NB4 (cell line): ENCODE measurements around the gene PPP2R2D.

Experiments
- DNase-seq: peaks from one replicate; pipeline ENCODE4 v3.0.0; 2010; ENCODE audit warnings: low read depth
- H3K4me3 ChIP-seq: one replicate; pipeline ENCODE4 v1.5.1; 2011; ENCODE audit warnings: mild to moderate bottlenecking, low read depth, low read length, moderate library complexity
- MYC ChIP-seq: IDR thresholded peaks from 2 replicates; pipeline ENCODE4 v1.6.1; 2011; ENCODE audit warnings: low read depth, low read length
- POLR2A ChIP-seq: IDR thresholded peaks from 2 replicates; pipeline ENCODE4 v1.6.1; 2011; ENCODE audit warnings: mild to moderate bottlenecking; ENCODE audit not compliant: insufficient read length; ENCODE audit errors: extremely low read depth
- TF ChIP-seq, protein P1 (sequence below): IDR thresholded peaks from one replicate; pipeline ENCODE4 v1.5.1; 2012; ENCODE audit warnings: low read depth, low read length
- TF ChIP-seq, protein P2 (sequence below): IDR thresholded peaks from 2 replicates; pipeline ENCODE4 v1.6.1; 2011; ENCODE audit warnings: low read depth, low read length

The PPP2R2D gene

GRCh38 chr10:131925716-131926115 is 24.9 kb downstream of the PPP2R2D start:
- TF ChIP-seq, protein P1, sequence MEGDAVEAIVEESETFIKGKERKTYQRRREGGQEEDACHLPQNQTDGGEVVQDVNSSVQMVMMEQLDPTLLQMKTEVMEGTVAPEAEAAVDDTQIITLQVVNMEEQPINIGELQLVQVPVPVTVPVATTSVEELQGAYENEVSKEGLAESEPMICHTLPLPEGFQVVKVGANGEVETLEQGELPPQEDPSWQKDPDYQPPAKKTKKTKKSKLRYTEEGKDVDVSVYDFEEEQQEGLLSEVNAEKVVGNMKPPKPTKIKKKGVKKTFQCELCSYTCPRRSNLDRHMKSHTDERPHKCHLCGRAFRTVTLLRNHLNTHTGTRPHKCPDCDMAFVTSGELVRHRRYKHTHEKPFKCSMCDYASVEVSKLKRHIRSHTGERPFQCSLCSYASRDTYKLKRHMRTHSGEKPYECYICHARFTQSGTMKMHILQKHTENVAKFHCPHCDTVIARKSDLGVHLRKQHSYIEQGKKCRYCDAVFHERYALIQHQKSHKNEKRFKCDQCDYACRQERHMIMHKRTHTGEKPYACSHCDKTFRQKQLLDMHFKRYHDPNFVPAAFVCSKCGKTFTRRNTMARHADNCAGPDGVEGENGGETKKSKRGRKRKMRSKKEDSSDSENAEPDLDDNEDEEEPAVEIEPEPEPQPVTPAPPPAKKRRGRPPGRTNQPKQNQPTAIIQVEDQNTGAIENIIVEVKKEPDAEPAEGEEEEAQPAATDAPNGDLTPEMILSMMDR = no peak
- TF ChIP-seq POLR2A (no peak), MYC (no peak)
- TF ChIP-seq, protein P2, sequence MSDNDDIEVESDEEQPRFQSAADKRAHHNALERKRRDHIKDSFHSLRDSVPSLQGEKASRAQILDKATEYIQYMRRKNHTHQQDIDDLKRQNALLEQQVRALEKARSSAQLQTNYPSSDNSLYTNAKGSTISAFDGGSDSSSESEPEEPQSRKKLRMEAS = no peak
- DNase-seq = no peak
- H3K4me3 ChIP-seq = no peak overlapping the region

DNA sequence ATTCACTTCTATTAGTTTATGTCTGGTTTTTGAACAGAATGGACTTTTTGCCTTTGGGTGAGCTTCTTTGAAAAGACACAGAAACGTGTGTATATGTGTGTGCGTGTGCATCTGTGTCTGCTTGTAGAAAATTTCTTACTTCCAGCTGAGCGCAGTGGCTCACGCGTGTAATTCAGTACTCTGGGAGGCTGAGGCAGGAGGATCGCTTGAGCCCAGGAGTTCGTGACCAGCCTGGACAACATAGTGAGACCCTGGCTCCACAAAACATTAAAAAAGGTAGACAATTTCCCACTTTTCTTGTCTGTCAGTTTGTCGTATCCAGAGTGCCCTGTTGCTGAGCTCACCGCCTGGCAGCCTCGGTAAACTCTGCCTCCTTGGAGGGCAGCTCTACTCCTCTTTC is 25.4 kb downstream of the PPP2R2D start:
- DNase-seq = no peak
- no peak for TF ChIP-seq POLR2A
- TF ChIP-seq, protein P2 = no peak
- TF ChIP-seq, protein P1 = no peak
- no peak for TF ChIP-seq MYC
- H3K4me3 ChIP-seq = no peak overlapping the region

- peak; percentile 44 for DNase-seq
- H3K4me3 ChIP-seq = no peak overlapping the region
- TF ChIP-seq, protein P1 = no peak
- no peak for TF ChIP-seq POLR2A
- TF ChIP-seq MYC = no peak
- TF ChIP-seq, protein P2 = no peak
Measured at GRCh38 chr10:131926743-131927595, 26.2 kb downstream of the PPP2R2D start.

GRCh38 chr10:131928248-131929095 is 27.7 kb downstream of the PPP2R2D start:
- TF ChIP-seq MYC (no peak), POLR2A (no peak)
- TF ChIP-seq, protein P2 = no peak
- TF ChIP-seq, protein P1 = no peak
- DNase-seq = peak; percentile 24

DNA sequence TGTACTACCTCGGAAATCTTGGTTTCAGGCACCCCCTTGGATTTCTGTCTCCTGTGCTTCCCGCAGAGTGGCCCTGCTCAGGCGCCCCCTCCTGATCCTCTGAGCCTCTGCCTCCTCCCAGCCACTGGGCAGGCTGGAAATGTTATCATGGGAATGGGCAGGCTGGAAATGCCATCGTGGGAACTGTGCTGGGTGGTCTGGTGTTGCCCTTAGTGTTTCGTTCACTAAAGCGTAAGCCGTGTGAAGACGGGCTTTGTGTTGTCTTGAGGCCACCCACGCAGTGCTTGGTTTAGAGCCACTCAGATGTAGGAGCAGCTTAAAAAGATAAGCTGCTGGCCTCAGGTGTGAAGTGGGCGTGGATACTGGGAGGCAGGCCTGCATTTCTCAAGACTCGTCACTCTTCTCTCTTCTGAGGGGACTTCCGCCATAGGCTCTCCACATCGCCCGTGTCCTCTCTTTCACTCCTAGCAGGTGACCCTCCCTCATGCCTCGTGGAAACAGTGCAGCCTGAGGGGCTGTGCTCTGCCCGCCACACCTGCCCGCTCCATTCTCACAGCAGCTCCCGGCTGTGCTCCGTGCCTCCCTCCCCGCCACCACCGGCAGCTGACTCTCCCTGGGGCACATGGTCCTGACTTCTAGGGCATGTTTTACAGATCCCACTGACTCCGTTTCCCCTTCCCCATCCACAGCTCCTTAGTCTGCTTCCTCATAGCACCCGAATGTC is 28.5 kb downstream of the PPP2R2D start:
- no peak for DNase-seq
- TF ChIP-seq, protein P1 = no peak
- no peak for TF ChIP-seq POLR2A
- TF ChIP-seq MYC = no peak
- TF ChIP-seq, protein P2 = no peak
- H3K4me3 ChIP-seq = no peak overlapping the region

More at GRCh38 chr10:131928248-131929095, 27.7 kb downstream of the PPP2R2D start:
- H3K4me3 ChIP-seq = no peak overlapping the region
